PC-9 (cell line): ENCODE measurements around the gene WDR33. TPM values are rescaled to one million over a fixed set of nuclear protein-coding genes. Genes with fewer than 3 reads are reported as not detected.

ENCODE experiments used
- BruUV-seq: library from RNA; stranded (reverse); fragments of 400-500 nt; replicated peaks from 2 replicates; lab custom pipeline; 2021; lab: Mats Ljungman, UMichigan
- CTCF ChIA-PET: fragments of 300-600 bp; sonication (Branson Sonifier 250); formaldehyde crosslinking; loops from one replicate; lab custom pipeline; 2022; ENCODE audit warnings: antibody characterized with exemption; lab: Charles Lee
- POLR2A ChIA-PET: fragments of 300-600 bp; sonication (Branson Sonifier 250); formaldehyde crosslinking; loops from one replicate; lab custom pipeline; 2022; ENCODE audit warnings: antibody characterized with exemption; ENCODE audit not compliant: unreplicated experiment; lab: Charles Lee
- DNase-seq, 2 experiments: peaks; one replicate each; pipeline versions ENCODE4 v3.0.0 to v3.0.0-alpha.2; 2015 to 2022; ENCODE audit warnings: mixed read lengths in 1 of 2
- H2AFZ ChIP-seq: fragments of 200-600 bp; sonication (generic); 2 replicates; pipeline ENCODE4 v1.8.1; 2017; ENCODE audit warnings: antibody characterized with exemption
- H3F3A ChIP-seq: fragments of 200-600 bp; sonication (generic); 2 replicates; pipeline ENCODE4 v1.8.1; 2017; ENCODE audit warnings: antibody characterized with exemption, mild to moderate bottlenecking, low read depth; ENCODE audit not compliant: insufficient read depth
- H3K27ac ChIP-seq: fragments of 200-600 bp; sonication (generic); 2 replicates; pipeline ENCODE4 v1.6.1; 2016; ENCODE audit warnings: mixed run types
- H3K27me3 ChIP-seq: fragments of 200-600 bp; sonication (generic); 2 replicates; pipeline ENCODE4 v1.6.1; 2016; ENCODE audit warnings: low read depth, mixed run types; ENCODE audit not compliant: insufficient read depth
- H3K36me3 ChIP-seq: fragments of 200-600 bp; sonication (generic); 2 replicates; pipeline ENCODE4 v1.6.1; 2016; ENCODE audit warnings: low read depth, mixed run types
- H3K4me1 ChIP-seq: fragments of 200-600 bp; sonication (generic); replicated peaks from 2 replicates; pipeline ENCODE4 v1.6.1; 2016; ENCODE audit warnings: mixed run types; ENCODE audit not compliant: insufficient read depth
- H3K4me2 ChIP-seq: fragments of 200-600 bp; sonication (generic); 2 replicates; pipeline ENCODE4 v1.6.1; 2017; ENCODE audit warnings: mixed run types
- H3K4me3 ChIP-seq: fragments of 200-600 bp; sonication (generic); 2 replicates; pipeline ENCODE4 v1.6.1; 2016; ENCODE audit warnings: mixed run types
- H3K79me2 ChIP-seq: fragments of 200-600 bp; sonication (generic); 2 replicates; pipeline ENCODE4 v1.6.1; 2017; ENCODE audit warnings: low read depth, mixed run types
- H3K9me2 ChIP-seq: fragments of 200-600 bp; sonication (generic); 2 replicates; pipeline ENCODE4 v1.8.1; 2017; ENCODE audit warnings: mild to moderate bottlenecking; ENCODE audit not compliant: insufficient read depth
- H3K9me3 ChIP-seq: fragments of 200-600 bp; sonication (generic); 2 replicates; pipeline ENCODE4 v1.8.1; 2016; ENCODE audit warnings: low read depth; ENCODE audit not compliant: insufficient read depth
- H4K20me1 ChIP-seq: fragments of 200-600 bp; sonication (generic); 2 replicates; pipeline ENCODE4 v1.8.1; 2017; ENCODE audit not compliant: insufficient read depth
- CTCF ChIP-seq: fragments of 200-600 bp; sonication (generic); conservative IDR thresholded peaks from 2 replicates; pipeline ENCODE4 v1.6.1; 2017; ENCODE audit warnings: mixed run types, antibody characterized with exemption, mild to moderate bottlenecking, moderate library complexity
- EZH2 ChIP-seq: fragments of 200-600 bp; sonication (generic); IDR thresholded peaks from 2 replicates; pipeline ENCODE4 v1.8.0; 2017; ENCODE audit warnings: antibody characterized with exemption, low read depth
- intact Hi-C: fragments of 100-400 bp; cut with micrococcal nuclease; formaldehyde crosslinking; loops from one replicate; pipeline ENCODE4 v1.10.0; 2022; ENCODE audit not compliant: unreplicated experiment
- total RNA-seq: library from RNA; stranded (reverse); gene quantifications from 2 replicates; pipeline ENCODE4 v1.2.3, GENCODE V29; 2021

The WDR33 gene
- total RNA-seq, 1 experiment from 2014 or later = 59.3 TPM

DNA sequence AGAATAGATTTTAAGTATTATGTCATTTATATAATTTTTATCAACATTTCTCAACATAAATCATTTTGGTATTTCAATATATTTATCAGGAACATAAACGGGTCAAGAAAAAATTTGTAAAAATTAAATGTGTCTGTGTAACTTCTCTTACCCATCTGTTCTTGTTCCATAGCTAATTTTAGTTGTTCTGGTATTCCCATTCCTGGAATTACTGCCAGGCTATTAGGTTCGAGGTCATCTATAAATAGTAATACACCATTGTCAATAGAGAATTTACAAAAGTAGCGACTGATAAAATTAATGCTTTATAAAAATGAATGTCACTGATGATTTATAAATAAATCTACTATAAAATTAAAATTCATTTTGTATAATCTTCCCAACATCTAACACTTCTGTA lies 88.2 kb downstream of the WDR33 start:
- H3K4me3 ChIP-seq = no peak overlapping the region
- TF ChIP-seq EZH2 (no peak), CTCF (no peak)
- BruUV-seq = no TSS peak
- H3K4me2 ChIP-seq = no peak overlapping the region
- H3K27ac ChIP-seq = 0 out of 2 replicates have a peak overlapping the region, but pooled peaks have one; percentile 56
- peaks cover 12% of the 10 kb centered on the region for H3F3A ChIP-seq
- CTCF ChIA-PET = no interaction called here
- H3K9me2 ChIP-seq = no peaks in the 10 kb centered on the region
- no peaks in the 10 kb centered on the region for H3K79me2 ChIP-seq
- intact Hi-C loops = no loop called here
- H2AFZ ChIP-seq = no peak overlapping the region
- DNase-seq = no peak
- H3K36me3 ChIP-seq = peaks cover 46% of the 10 kb centered on the region
- H3K4me1 ChIP-seq = peaks cover 12% of the 10 kb centered on the region
- POLR2A ChIA-PET = interaction anchor here (0.9 kb wide), 1 partner anchor 23 kb away, joined by 3 read pairs; no protein-coding TSS in a partner anchor
- H4K20me1 ChIP-seq = peaks cover 5% of the 10 kb centered on the region; the same call in 1 of the 2 replicates
- H3K9me3 ChIP-seq = no peaks in the 10 kb centered on the region
- no peaks in the 10 kb centered on the region for H3K27me3 ChIP-seq

- Histone ChIP-seq H3K9me3 (no peaks in the 10 kb centered on the region), H3K4me3 (no peak overlapping the region), H3K79me2 (no peaks in the 10 kb centered on the region), H3K9me2 (no peaks in the 10 kb centered on the region), H3K27ac (peak overlapping the region; percentile 56), H2AFZ (no peak overlapping the region), H3K4me2 (no peak overlapping the region; the same call in 1 of the 2 replicates), H3K27me3 (no peaks in the 10 kb centered on the region), H3K4me1 (peaks cover 12% of the 10 kb centered on the region), H4K20me1 (peaks cover 5% of the 10 kb centered on the region; the same call in 1 of the 2 replicates), H3F3A (peaks cover 12% of the 10 kb centered on the region), H3K36me3 (peaks cover 46% of the 10 kb centered on the region)
- TF ChIP-seq EZH2 (no peak), CTCF (no peak)
- ChIA-PET CTCF (no interaction called here), POLR2A (no interaction called here)
- intact Hi-C loops = loop anchor here (1.0 kb wide), 1 partner anchor 50 kb away; no protein-coding TSS in a partner anchor
- peak in 1 of 2 experiments; percentile 60 for DNase-seq
- no TSS peak for BruUV-seq
Measured at GRCh38 chr2:127721978-127722355, 89.0 kb downstream of the WDR33 start.

DNA sequence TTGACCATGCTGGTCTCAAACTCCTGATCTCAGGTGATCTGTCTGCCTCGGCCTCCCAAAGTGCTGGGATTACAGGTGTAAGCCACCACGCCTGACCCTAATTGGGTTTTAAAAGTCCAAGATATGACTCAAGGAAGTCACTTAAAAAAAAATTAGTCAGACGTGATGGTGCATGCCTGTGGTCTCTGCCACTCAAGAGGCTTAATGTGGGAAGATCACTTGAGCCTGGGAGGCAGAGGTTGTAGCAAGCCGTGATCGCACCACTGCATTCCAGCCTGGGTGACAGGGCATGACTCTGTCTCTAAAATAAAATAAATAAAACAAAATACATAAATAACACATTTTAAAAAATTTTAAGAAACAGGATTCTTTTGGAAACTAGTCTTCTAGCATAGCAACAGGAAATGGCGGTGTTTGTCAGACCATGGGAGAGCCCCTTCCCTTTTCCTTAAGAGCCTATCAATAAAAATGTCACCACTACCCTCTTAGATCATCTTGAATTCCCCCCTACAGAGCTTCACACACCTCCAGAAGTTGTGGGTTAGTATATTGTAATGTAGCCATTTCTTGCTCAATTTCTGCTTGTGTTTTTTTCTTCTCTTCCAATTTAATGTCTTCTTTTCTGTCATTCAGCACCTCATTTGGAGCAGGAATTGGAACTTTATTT lies 89.5 kb downstream of the WDR33 start:
- H3K4me1 ChIP-seq = peaks cover 12% of the 10 kb centered on the region
- H3K36me3 ChIP-seq = peaks cover 46% of the 10 kb centered on the region
- no peaks in the 10 kb centered on the region for H3K79me2 ChIP-seq
- no peaks in the 10 kb centered on the region for H3K9me3 ChIP-seq
- no peaks in the 10 kb centered on the region for H3K9me2 ChIP-seq
- H3F3A ChIP-seq = peaks cover 12% of the 10 kb centered on the region
- BruUV-seq = no TSS peak
- peaks cover 5% of the 10 kb centered on the region; the same call in 1 of the 2 replicates for H4K20me1 ChIP-seq
- no peak overlapping the region for H3K4me2 ChIP-seq
- no peak overlapping the region for H3K4me3 ChIP-seq
- H3K27me3 ChIP-seq = no peaks in the 10 kb centered on the region
- H2AFZ ChIP-seq = no peak overlapping the region
- intact Hi-C loops = loop anchor here (1.0 kb wide), 1 partner anchor 49 kb away; no protein-coding TSS in a partner anchor
- peak overlapping the region; percentile 56 for H3K27ac ChIP-seq
- DNase-seq = peak; percentile 55 to 58
- TF ChIP-seq EZH2 (no peak), CTCF (no peak)
- CTCF ChIA-PET = no interaction called here
- POLR2A ChIA-PET = no interaction called here
